A549 (cell line): ENCODE data around the gene PRDM2.

ENCODE experiments used
- ESRRA ChIP-seq: fragments of 150-350 bp; IDR thresholded peaks from 2 replicates; pipeline ENCODE4 v1.6.1; 2014; ENCODE audit warnings: mild to moderate bottlenecking, low read length, borderline replicate concordance
- RAD21 ChIP-seq, 2 experiments: fragments of >200 bp in 1 of 2; sonication (Bioruptor Twin) in 1 of 2; formaldehyde crosslinking in 1 of 2; IDR thresholded peaks in 1 of 2; conservative IDR thresholded peaks in 1 of 2; 2 replicates in 1 of 2; 3 replicates in 1 of 2; pipeline ENCODE4 v1.6.1; 2012 to 2018; ENCODE audit warnings: inconsistent platforms in 1 of 2
- SMC3 ChIP-seq: fragments of >200 bp; sonication (Bioruptor Twin); formaldehyde crosslinking; IDR thresholded peaks from 3 replicates; pipeline ENCODE4 v1.6.1; 2018; ENCODE audit warnings: inconsistent platforms
- ZSCAN20 ChIP-seq: fragments of 250-450 bp; sonication (Bioruptor Pico); IDR thresholded peaks from 2 replicates; pipeline ENCODE4 v1.8.0; 2022; ENCODE audit warnings: mild to moderate bottlenecking, moderate library complexity

GRCh38 chr1:13707164-13707563, 7.2 kb downstream of the PRDM2 start:
- TF ChIP-seq SMC3 (no peak), RAD21 (conservative IDR thresholded peaks at IDR 0.05 in 1 of 2, IDR thresholded peaks at IDR 0.05 in 1 of 2) (no peak), ZSCAN20 (CRISPR knock-in tag) (no peak), ESRRA (no peak)
